ENCODE results near the gene POLR2L.

- TF ChIP-seq POLR2A (IDR thresholded peaks at IDR 0.05): no peak
- TF ChIP-seq CTCF (IDR thresholded peaks at IDR 0.05): no peak
- no peak for TF ChIP-seq POLR2AphosphoS5 (IDR thresholded peaks at IDR 0.05)
- no peak for TF ChIP-seq EP300 (IDR thresholded peaks at IDR 0.05)
Observed at GRCh38 chr11:792873-793272, 49.5 kb downstream of the POLR2L start.
